HTERT RPE-1 (cell line): ENCODE data around the gene ELMO3.

ENCODE experiments used
- in situ Hi-C: fragments of 300-500 bp; cut with MboI; formaldehyde crosslinking; loops from 4 replicates; pipeline ENCODE4 v1.14.3; 2020; ENCODE audit warnings: low sequenced_read_pairs

ELMO3 gene

GRCh38 chr16:67212766-67213165 lies 13.8 kb downstream of the ELMO3 start:
- in situ Hi-C loops, result no loop called here

GRCh38 chr16:67213197-67214019 lies 14.5 kb downstream of the ELMO3 start:
- in situ Hi-C loops, result no loop called here

GRCh38 chr16:67215706-67216105 lies 16.8 kb downstream of the ELMO3 start:
- in situ Hi-C loops, result no loop called here

DNA sequence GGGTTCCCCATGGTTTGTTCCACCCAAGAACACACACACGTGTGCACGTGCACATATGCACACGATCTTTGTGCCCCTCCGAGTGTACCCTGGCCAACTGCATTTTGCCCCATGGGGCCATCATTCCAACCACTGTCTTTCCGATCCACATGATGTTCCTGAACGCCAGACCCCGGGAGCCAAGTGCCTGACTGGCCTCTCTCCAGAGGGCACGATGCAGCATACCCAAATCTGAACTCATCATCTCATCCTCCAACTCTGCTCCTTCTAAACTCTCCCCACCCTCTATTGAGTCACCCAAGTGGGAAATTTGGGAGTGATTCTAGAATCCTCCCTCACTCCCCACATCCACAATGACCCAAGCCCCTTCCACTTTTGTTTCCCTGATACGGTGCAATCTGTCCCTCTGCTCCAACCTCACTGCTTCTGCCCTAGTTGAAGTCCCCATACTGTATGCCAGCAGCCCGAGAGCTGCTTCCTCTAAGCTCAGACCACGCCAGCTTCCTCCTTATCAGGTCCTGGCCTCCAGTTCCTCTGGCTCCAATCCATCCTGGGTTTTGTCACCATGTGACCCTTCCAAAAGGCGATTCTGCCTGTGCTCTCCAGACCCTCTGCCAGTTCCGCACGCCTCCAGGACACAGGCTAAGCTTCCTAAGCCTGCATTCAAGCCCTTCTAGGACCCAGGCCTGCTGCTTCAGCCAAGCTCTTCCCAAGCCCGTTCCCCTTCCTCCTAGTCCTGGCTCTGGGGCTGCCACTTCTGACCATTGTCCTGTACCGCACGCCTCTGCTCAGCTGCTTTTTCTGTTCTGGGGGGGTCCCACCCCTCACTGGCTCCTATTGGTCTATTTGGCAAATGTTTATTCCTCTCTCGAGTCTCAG lies 17.9 kb downstream of the ELMO3 start:
- in situ Hi-C loops, result no loop called here

DNA sequence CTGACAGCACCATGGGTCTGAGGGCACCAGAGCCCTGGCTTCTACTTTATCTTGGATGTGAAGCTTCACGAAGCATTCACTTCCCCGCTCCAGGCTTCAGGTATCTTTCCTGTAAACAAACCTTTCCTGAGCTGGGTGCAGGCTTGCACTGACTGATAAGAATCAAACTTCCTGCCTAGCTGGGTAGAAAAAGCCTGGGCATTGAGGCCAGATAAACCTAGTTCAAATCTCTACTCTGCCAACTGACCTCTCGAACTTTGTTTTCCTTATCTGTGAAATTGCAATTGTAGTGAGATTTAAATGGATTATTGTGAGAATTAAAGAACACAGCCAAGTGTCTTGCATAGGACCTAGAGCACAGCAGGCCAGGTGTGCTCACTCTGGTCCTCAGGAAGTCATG lies 25.1 kb downstream of the ELMO3 start:
- in situ Hi-C loops, result no loop called here

DNA sequence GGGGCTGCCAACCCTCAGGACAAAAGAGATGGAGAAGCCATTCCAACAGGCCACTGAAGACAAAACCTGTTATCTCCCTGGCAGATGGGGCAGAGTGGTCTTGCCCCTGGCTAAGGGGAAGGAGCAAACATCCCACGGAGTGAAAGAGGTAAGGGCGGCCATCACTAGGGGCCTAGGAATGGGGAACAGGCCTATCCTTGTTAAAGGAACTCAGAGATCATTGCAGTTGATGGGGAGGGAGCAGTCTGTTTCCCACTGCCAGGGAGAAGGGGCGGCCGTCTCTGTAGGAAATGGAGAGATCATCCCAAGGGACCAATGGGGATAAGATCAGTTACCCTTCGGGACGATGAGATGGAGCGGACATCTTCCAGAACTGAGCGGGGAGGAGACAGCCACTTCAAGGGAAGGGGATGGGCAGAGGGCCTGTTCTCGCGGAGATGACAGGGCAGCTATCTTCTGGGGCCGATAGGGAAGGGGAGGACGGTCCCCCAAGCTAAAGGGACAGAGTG lies 27.4 kb downstream of the ELMO3 start:
- in situ Hi-C loops, result no loop called here

GRCh38 chr16:67226804-67227566 lies 28.1 kb downstream of the ELMO3 start, which contains the start of gene TMEM208:
TSS of gene TMEM208 (plus strand) at chr16:67227130. CDS start at chr16:67227219, 89 bp downstream.
- in situ Hi-C loops, result no loop called here

DNA sequence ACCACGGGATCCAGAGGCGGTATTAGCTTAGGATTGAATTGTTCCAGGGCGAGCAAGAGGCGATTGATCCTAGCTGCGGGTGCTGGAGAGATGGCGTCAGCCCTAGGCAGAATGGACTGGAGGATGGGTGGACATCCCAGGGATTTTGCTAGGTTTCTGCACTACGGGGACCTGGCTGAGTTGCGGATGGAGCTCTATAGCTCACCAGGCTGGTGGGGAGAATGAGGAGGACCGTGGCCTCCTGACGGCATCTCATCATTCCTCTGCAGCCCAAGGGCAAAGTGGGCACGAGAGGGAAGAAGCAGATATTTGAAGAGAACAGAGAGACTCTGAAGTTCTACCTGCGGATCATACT lies 28.6 kb downstream of the ELMO3 start:
- in situ Hi-C loops, result no loop called here

GRCh38 chr16:67228034-67228785 lies 29.3 kb downstream of the ELMO3 start:
- in situ Hi-C loops, result no loop called here

GRCh38 chr16:67228905-67229304 lies 30.0 kb downstream of the ELMO3 start:
- in situ Hi-C loops, result no loop called here

DNA sequence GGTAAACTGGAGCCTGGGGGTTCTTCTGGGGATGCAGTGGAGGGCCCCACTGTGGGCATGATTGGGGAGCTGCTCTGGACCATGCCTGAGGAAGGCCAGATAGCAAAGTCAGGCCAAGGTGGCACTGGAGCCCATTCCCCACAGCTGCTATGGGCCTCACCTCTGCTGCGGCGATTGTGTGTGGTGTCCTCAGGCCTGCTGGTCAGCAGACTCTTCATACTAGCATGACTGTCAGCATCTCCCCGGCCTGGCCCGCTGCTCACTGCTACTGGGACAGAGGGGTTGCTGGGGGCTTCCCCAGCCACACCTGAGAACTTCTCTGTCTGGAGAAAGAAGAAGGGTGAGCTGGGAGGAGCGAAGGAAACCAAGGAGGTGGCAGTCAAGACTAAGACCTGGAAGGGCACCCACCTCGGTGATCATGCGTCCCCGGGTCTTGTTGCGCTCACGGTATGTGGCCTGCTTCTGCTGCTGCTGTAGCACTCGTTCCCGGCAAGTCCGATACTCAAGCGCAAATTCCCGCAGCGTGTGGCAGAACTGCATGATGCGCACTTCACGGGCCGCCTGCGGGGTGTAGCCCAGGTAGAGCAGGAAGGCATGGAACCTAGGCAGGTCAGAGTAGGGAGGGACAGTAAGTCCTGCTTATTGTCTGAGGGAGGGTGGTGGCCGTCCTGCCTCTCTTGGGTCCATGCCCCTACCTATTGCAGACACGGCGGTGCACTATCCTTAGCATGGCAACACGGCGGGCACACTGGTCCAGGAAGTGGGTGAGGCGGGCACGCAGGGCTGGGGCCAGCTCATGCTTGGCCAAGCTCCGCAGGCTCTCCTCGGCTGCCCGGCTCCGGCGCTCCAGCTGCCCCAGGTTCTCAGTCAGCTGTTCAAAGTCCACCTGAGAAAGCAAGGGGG lies 31.2 kb downstream of the ELMO3 start:
- in situ Hi-C loops, result no loop called here

DNA sequence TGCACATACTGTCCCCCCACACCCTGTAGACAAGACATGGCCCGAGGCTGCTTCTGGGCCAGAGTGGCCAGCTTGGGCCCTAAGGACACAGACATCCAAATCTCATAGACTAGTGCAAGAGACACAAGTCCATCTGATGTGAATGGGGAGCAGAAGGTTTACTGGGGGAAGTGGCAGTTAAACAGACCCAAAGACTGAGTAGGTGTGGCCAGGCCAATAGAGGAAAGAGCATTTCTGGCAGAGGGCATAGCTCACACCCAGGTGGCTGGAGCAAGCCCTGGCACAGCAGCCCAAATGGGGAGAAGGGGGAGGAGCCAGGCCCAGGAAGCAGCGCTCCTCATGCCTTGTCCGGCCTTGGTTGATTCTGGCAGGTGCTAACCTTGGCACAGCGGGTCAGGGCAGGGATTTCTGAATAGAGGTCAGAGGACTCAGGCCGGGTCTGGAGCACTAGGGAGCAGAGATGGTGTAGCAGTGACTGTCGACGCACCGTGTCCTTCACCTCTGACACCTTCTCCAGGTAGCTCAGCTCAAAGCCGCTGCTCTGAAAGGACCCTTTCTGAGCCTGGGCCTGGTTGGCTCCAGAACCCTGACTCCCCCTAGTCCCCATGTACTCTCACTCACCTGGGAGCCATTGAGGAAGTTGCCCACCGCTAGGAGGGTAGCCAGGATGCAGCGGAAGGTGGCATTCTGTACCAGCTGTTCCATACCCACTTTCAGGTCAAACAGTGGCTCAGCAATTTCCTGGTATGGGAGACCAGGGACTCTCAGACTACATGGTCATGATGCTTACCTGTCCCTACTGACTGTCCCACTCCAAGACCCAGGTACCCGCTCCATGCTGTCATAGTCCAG lies 32.1 kb downstream of the ELMO3 start:
- in situ Hi-C loops, result no loop called here

DNA sequence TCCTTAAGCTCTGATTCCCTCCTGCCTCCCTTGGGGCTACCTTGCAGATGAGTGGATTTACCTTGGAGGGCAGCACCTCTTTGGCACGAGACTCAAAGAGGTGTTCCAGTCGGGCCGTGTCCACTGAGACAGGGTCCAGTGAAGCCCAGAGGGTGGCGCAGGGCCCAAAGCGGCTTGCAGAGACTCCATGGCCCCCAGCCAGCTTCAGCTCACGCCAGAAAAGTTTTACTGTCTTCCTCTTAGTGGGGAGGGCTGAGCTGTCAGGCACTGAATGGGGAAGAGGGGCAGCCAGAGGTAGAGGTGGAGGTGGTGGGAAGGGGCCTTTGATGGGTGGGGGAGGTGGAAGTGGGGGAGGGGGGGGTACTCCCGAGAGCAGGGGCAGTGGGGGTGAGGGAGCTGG lies 34.7 kb downstream of the ELMO3 start:
- in situ Hi-C loops, result no loop called here

GRCh38 chr16:67234180-67234597 lies 35.3 kb downstream of the ELMO3 start:
- in situ Hi-C loops, result no loop called here

DNA sequence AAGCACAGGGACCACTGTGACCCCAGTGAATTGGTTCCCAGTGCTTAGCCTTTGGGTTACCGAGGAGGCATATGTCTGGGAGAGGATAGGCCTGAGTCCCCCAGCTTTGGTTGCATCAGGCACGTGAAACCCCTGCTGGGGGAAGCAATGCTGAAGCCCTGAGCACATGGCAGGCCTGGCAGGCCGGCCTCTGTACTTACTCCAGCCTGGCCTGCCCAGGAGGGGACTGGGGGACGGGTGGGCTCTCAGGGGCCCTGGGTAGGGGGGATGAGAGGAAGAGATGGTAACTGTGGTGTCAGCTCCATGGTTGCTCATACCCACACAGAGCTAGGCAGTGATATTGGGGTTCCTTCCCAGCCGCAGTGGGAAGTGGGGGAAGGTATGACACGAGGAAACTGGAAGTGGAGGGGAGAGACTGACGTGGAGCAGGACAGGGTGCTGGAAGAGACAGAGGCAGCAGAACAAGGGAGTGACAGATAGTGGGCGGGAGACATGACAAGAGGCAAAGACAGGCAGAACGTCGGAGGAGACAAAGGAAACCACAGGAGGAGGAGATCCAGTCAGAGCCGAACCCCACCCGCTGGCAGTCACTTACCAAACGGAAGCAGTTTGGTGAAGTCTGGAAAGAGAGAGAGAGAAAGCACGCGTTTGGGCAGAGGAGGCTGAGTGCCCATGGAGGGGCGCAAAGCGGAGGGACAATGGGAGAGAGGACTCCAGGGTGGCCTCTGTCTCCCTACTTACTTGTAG lies 37.1 kb downstream of the ELMO3 start:
- in situ Hi-C loops, result no loop called here

DNA sequence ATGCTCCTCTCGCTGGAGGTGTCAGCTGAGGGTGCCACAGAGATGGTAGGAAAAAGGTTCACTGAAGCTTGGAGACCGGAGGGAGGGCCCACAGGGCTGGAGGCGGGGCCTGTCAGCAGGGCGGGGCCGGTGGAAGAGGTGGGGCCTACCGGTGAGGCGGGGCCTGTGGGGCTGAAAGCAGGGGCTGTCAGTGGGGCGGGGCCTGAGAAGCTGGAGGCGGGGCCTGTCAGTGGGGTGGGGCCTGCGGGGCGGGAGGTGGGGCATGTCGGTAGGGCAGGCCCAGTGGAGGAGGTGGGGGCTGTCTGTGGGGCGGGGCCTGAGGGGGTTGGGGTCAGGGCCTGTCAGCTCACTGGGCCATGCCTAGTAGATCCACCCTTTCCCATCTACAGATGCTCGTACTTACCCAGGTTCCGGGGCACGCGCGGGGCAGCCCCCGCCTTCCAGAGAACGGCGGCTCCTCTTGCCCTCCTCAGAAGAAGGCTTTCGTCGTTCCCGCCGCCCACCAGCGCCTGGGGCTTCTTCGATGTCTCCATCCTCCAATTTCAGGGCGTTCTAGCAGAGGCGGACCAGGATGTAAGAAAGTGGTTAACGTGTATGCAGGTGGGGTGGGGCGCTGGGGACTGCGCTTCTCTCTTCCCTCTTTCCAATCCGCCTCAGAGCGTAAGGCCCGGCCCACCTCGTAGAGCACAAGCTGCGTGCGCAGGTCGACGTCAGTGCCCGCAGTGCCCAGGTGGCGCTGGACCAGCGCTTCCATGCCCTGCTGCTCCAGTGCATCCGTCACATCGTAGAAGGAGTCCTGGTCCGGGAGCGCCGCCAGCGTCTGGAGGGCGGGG lies 37.8 kb downstream of the ELMO3 start:
- in situ Hi-C loops, result no loop called here
